ENCODE results near the gene TGFB3.
"Not testable (repeated sequence)": the region's sequence is repeated elsewhere in the genome, so short reads cannot be mapped to it uniquely, and the experiment has no call there.

Gene TGFB3

DNA sequence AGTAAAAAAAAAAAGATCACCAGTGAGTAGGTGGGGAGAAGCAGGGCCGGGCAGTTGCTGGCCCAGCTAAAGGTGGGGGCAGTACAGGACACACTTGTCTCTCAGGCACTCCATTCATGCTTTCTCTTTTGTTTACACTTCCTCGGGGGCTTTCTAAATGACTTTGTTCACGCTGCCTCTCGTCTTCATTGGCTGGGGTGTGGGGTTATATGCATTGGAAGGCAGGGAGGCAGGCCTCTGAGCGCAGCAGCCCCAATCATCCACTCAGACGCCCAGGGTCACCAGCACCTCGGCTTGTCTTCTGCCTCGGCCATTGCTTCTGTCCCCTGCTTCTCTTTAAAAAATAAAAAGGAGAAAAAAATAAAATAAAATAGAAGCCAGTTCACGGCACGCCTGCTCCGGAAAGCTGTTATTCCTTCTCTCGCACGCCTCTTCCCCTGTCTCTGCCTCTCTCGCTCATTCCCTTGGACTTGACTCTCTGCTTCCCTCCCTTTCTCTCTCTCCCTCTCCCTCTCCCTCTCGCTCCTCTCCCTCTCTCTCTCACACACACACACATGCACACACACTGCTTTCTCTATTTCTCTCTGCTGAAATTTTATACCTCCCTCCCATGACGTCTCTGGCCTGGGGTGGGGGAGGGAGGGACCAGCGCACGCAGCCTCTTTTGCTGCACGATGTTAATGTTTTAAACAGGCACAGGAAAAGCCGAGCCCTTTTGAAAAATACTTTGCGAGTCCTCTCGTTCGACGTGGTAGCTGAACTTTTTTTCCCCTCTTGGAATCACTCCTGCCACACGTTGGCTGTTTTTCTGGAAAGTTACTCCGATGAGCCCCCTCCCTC, at the start of gene TGFB3:
Gene TGFB3, minus strand, starts transcription at position 570 of the 840 bp plus-strand sequence. CDS start 1,102 bp downstream, outside the sequence.
- DNase-seq (ENCODE audit: low read depth in 3 of 3, low spot score in 1 of 3), result peak in 2 of 3 donors; percentile 17 to 18

GRCh38 chr14:76024211-76024907, 42.6 kb upstream of the TGFB3 start:
- no peak for DNase-seq (ENCODE audit: low read depth in 3 of 3, low spot score in 1 of 3)

DNA sequence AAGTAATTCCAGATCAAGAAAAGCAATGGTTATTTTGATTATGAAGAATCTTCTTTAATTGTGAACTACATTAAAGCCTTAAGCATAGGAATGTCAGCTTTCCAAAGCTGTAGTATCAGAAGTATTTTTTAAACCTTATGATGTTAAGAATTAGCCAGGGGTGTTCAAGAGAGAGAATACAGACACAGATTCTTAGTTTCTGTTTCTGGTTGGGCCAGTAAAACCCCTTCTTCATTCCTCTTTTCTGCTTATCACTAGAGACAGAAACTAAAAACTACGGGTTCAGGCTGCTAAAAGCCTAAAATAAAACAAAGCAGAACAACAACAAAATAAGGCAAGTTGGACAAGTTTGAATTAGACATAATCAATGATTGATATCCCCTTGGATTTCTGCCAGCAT, 42.0 kb upstream of the TGFB3 start:
- DNase-seq (ENCODE audit: low read depth in 3 of 3, low spot score in 1 of 3), result no peak

DNA sequence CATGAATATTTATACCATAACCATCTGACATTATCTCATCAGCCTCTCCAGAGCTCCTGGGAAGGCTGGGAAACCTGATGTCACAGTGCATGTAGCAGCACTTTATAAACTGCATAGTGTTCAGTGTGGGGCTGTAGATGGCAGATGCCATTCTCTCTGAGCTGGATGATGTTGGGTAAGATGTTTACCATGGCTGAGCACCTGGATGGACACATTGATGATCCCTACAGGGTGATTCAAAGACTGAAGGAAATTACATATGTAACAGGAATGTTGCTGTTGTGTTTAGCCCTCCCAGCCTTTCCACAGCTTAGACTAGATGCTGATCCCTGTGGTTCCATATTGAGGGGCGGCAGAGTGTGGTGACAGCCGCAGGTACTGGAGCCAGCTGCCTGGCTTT, 41.2 kb upstream of the TGFB3 start:
- no peak for DNase-seq (ENCODE audit: low read depth in 3 of 3, low spot score in 1 of 3)

DNA sequence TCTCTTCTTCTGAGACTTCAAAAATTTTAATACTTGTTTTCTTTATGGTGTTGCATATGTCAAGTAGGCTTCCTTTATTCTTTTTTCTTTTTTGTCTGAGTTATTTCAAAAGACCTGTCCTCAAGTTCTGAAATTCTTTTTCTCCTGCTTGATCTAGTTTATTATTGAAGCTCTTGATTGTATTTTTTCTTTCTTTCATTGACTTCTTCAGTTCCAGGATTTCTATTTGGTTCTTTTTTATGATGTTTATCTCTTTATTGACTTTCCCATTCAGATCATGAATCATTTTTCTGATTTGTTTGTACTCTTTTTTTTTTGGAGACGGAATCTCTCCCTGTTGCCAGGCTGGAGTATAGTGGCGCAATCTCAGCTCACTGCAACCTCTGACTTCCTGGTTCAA, 37.9 kb upstream of the TGFB3 start:
- DNase-seq (ENCODE audit: low read depth in 3 of 3, low spot score in 1 of 3), result no peak

DNA sequence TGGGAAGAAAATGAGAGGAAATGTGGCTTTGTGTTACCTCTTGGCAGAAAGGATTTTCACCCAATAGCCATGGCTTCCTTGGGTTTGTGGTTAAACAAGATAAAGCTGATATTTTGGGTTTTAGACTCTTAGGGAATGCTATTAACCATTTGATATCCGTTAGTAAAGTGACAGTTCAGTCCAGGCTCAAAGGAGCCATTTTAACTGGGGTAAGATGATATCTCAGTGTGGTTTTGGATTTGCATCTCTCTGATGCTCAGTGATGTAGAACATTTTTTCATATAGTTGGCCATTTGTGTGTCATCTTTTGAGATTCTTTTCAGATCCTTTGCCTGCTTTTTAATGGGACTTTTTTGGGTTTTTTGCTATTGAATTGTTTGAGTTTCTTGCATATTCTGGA, 33.9 kb upstream of the TGFB3 start:
- no peak for DNase-seq (ENCODE audit: low read depth in 3 of 3, low spot score in 1 of 3)

- DNase-seq (ENCODE audit: low read depth in 3 of 3, low spot score in 1 of 3), result no peak
Observed at GRCh38 chr14:76015191-76015590, 33.4 kb upstream of the TGFB3 start.

- no peak for DNase-seq (ENCODE audit: low read depth in 3 of 3, low spot score in 1 of 3)
Observed at GRCh38 chr14:76012354-76012753, 30.6 kb upstream of the TGFB3 start.

GRCh38 chr14:76011930-76012329, 30.1 kb upstream of the TGFB3 start:
- no peak for DNase-seq (ENCODE audit: low read depth in 3 of 3, low spot score in 1 of 3)

DNA sequence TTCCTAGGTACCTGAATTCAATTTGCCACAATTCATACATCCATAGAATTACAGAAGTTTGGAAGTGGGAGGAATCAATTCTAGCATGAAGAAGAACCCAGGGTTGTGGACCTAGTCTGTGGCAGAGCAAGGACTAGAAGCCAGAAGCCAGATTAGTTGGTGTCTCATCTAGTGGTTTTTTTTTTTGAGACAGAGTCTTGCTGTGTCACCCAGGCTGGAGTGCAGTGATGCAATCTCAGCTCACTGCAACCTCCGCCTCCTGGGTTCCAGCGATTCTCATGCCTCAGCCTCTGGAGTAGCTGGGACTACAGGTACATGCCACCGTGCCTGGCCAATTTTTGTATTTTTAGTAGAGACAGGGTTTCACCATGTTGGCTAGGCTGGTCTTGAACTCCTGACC, 27.8 kb upstream of the TGFB3 start:
- not testable (repeated sequence) for DNase-seq (ENCODE audit: low read depth in 3 of 3, low spot score in 1 of 3)

GRCh38 chr14:76007852-76008251, 26.1 kb upstream of the TGFB3 start:
- no peak for DNase-seq (ENCODE audit: low read depth in 3 of 3, low spot score in 1 of 3)

DNA sequence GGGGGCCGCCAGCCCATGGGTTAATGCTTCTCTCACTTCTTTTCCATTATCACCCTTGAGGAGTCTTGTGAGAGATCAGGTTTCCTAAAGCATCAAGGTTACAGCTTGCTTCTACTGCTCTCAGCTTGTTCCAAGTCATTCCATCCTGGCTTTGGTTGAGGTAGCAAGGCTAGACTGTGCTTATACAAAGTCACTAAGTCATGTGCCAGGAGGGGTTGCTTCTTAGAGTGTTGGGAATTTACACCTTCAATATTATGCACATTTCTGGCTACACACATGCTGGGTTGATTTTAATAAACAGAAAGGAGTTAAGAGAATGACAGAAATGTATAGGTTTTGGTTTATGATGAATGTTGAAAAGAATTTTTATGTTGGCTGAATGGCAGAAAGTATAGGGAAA, 25.6 kb upstream of the TGFB3 start:
- DNase-seq (ENCODE audit: low read depth in 3 of 3, low spot score in 1 of 3), result no peak

DNA sequence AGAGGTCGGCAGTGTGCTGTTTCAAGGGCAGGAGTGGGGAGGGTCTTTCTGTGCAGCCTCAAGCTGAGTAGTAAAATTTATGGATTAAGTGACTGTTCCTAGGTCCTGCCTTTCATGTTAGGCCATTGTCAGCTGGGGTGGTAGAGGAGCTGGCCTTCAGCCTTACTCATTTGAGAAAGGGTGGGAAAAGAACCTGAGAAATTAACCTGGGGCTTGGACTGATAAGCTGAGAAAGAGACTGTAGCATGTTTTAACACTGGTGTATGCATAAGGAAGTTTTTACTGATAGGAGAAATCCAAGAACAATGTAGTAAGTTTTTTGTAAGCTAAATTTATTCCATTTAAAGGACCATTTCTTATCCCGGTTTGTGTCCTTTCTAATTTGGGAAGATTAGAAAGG, 24.5 kb upstream of the TGFB3 start:
- no peak for DNase-seq (ENCODE audit: low read depth in 3 of 3, low spot score in 1 of 3)

DNA sequence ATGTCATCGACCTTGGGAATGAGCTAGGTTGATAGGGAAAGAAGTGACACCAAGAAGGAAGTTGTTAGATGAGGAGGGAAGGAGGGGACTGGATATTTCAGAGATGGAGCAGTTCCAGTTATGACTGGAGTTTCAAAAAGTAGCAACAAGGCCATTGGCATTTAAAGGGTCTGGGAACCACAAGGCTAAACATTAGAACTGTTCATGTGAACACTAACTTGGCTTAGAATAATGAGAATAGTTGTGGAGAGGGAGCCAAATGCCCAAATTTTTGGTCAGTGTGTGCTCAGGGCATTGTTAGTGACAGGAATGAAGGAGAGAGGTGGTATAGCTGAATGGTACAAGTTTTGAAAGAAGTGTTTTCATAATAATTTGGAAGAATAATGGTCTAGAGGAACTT, 20.6 kb upstream of the TGFB3 start:
- DNase-seq (ENCODE audit: low read depth in 3 of 3, low spot score in 1 of 3), result no peak

- no peak for DNase-seq (ENCODE audit: low read depth in 3 of 3, low spot score in 1 of 3)
Observed at GRCh38 chr14:75999511-76000190, 17.9 kb upstream of the TGFB3 start.

GRCh38 chr14:75996488-75996887, 14.7 kb upstream of the TGFB3 start:
- DNase-seq (ENCODE audit: low read depth in 3 of 3, low spot score in 1 of 3), result no peak

DNA sequence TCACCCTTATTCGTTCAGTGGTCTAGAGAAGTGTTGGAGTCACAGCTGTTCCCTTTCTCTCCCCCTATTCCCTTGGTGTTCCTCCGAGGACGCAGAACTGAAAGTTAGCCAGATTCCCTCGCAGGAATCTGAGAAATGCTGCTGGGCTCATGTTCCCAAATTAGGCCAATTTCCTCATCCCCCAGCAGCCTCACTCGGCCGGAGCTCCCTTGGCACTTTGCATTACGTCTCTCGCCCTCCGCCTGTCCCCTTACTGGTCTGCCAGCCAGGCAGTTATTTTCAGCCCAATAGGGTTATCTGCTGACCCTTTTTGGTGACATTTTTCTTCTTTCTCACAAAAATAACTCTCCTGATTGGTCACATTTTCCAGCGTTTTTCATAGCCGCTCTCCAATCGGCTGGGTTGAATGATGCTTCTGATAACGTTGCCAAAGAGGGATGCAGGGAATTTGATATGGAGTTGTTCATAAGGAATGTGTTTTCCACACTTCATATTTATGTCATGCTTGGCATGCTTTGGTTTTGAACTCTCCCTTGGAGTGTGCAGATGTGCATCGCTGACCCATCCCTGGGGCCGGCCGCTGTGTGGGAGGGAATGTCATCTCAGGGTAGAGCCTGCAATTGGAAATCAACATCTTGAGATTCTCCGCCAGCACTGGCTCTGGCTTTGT, 13.7 kb upstream of the TGFB3 start:
- no peak for DNase-seq (ENCODE audit: low read depth in 3 of 3, low spot score in 1 of 3)

- no peak for DNase-seq (ENCODE audit: low read depth in 3 of 3, low spot score in 1 of 3)
Observed at GRCh38 chr14:75993567-75994041, 11.8 kb upstream of the TGFB3 start.

DNA sequence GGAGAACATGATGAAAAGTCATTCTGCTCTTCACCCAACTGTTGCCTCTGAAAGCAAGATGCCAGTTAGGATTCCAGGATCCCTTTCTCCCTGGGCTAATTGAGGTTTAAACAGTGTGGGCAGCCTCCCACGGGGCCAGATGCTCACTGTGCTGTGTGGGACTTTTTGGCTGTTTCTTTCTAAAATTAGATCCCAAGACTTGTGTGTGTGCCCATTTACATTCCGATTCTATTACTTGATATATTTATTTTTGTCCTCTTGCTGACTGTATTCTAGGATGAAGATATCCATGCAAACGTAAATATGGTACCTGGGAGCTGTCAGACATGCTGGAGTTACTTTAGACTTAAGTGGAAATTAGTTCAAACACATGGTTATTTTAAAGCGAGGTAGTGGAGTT, 10.0 kb upstream of the TGFB3 start:
- no peak for DNase-seq (ENCODE audit: low read depth in 3 of 3, low spot score in 1 of 3)

DNA sequence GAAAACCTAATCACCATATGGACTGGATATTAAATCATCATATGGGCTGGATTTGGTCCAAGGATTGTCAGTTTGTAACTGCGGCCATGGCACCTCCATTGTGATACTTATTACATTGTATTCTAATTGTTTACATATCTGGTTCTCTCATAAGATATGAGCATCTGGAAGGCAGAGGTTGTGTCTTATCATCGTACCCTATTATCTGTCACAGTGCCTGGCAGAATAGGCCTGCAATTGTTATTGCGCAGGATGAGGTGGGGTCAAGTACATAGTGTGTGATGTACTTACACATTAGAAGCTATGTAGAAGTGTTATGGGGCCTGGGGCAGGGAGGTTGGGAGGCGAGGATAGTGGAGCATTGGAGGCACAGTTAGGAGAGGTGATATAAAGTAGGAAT, 8.5 kb upstream of the TGFB3 start:
- no peak for DNase-seq (ENCODE audit: low read depth in 3 of 3, low spot score in 1 of 3)

DNA sequence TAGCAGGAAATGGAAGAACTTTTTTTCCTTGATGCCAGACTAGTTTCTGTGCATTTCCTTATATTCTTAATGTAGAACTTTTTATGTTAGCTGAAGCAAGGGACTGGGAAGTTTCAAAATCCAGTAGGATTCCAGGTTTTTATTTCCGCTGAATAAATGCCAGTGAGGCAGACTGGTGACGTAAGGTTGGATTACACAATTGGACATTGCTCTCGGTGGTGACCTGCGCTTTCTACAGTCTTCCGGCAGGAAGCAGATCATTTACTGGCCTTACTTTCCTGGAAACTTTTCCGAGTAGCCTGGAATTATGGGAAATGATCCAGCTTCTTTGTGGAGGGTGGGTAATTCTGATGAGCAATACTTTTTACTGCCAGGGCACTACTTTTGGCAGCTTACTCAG, 7.3 kb upstream of the TGFB3 start:
- DNase-seq (ENCODE audit: low read depth in 3 of 3, low spot score in 1 of 3), result no peak

All from stimulated activated CD4-positive, alpha-beta T cell treated with anti-CD3 and anti-CD28 coated beads, TNF-alpha, amount 100 ng/mL, for 1 hour (primary cell).